Measurements from ENCODE around the gene NOL12.
"Not testable (repeated sequence)": the region's sequence is repeated elsewhere in the genome, so short reads cannot be mapped to it uniquely, and the experiment has no call there.

NOL12 gene, protein sequence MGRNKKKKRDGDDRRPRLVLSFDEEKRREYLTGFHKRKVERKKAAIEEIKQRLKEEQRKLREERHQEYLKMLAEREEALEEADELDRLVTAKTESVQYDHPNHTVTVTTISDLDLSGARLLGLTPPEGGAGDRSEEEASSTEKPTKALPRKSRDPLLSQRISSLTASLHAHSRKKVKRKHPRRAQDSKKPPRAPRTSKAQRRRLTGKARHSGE

DNA sequence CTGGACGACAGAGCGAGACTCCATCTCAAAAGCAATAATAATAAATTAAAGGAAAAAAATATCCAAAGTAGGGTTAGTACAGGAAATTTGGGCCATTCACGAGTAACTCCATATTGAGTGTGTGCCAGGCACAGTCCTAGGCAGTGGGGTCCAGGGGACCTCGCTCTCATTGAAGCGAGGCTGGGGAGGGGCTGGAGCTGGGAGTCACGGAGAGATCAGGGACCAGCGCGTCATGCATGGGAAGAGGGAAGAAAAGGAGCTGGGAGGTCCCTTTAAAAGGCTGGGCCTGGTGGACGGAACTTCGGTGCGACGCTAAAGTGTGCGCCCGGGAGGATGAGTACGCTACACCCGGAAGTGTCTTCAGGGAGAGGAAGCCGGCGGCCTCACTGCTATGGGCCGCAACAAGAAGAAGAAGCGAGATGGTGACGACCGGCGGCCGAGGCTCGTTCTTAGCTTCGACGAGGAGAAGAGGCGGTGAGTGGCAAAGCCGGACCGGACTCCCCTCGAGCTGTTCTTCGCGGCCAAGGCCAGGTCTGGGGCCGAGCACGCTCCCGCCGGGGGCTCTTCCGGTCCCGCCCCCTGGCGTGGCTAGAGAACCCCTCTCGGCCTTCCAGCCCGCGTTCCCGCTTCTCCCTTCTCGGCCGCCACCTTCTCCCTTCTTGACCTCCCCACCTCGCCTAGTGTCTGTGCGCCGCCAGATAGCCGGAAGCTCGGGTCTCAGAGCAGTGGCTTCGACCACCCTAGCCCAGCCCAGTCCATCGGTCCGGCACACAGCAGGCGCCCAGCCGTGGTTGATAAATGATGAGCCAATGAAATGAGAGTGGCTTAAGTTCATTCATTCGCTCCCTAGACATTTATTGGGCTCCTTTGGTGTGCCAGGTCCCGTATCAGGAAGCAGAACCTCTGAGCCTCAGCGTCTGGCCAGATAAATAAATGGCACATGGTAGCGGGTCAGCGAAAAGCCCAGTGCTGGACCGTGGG, at the start of gene NOL12:
Gene NOL12 (plus strand): TSS at position 342 of the 981 bp plus-strand sequence. CDS start 50 bp downstream, at position 392.
- FAIRE-seq, result no peak

DNA sequence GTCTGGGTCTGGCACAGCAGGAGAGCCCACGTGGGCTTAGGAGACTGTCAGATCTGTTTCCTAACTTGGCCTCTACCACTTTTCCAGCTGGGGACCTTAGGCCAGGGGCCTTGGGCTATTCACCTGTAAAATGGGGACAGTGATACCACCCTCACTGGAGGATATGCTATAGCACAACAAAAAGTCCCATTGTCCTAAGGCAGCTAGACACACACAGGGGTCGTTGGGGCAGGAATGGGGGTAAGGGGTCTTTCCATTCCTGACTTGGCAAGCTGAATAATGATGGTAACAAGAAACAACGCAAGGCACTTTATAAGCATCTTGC, 49.2 kb upstream of the NOL12 start:
- no peak for FAIRE-seq

DNA sequence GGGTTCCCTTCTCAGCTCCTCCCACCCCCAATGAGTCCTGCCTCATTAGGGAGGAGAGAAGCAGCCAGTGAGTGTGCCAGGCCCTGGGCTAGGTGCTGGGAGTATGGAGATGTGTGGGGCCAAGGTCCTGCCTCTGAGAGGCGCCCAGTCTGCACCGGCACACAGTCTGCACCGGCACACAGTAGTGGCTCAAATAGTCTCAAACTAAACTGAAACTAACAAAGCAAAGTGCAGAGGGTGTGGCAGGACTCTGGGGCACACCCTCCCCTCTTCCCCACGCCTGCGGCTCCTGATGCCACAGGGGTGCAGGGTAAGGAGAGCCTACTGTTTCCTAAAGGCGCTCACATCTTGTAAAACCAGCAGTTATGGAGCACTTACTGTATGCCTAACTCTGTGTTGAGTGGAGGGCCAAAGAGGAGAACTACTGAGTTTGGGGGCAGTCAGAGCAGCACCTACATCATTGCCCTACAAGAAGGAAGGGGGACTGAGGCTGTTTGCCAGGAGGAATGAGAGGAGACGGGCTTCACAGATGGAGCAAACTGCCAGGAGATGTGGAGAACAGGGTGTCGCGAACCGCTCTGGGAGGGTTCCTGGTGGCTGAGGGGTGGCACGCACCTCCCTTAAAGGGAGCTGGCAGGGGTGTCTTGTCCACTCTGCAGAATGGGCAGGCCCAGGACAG, 47.6 kb upstream of the NOL12 start:
- FAIRE-seq, result no peak

DNA sequence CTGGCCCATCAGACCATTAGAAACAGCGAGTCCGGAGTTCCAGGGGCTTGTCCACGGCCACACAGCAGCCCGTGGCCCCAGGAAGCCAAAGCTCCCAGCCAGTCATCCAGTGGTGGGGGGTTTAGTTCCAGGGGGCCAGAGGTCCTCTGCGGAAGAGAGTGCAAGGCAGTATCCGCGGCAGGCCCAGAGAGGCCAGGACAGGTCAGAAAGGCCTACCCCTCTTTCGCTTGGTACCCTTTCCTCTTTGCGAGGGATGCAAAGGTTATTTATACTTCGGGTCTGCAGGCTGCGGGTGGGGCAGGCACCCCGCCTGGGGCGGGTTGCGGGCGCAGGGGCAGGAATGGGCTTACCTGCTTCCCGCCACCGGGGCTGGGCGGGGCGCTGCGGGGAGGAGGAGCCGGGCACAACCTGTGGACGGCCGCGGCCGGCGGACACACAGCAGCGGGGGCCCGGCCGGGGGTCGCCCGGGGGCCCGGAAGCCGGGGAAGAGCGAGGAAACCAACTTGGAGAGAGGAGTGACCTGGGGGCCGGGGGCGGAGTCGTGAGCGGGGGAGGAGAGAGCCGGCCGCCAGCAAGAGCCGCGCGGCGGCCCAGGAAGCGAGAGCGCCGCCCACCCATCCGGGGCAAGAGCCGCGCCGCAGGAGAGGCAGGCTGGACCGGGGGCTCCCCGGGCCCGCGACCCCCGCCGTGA, 46.9 kb upstream of the NOL12 start, which contains the start of gene SH3BP1:
Gene SH3BP1 (plus strand): TSS at position 600 of the 691 bp plus-strand sequence. CDS start 119 bp downstream, outside the sequence.
- no peak for FAIRE-seq

DNA sequence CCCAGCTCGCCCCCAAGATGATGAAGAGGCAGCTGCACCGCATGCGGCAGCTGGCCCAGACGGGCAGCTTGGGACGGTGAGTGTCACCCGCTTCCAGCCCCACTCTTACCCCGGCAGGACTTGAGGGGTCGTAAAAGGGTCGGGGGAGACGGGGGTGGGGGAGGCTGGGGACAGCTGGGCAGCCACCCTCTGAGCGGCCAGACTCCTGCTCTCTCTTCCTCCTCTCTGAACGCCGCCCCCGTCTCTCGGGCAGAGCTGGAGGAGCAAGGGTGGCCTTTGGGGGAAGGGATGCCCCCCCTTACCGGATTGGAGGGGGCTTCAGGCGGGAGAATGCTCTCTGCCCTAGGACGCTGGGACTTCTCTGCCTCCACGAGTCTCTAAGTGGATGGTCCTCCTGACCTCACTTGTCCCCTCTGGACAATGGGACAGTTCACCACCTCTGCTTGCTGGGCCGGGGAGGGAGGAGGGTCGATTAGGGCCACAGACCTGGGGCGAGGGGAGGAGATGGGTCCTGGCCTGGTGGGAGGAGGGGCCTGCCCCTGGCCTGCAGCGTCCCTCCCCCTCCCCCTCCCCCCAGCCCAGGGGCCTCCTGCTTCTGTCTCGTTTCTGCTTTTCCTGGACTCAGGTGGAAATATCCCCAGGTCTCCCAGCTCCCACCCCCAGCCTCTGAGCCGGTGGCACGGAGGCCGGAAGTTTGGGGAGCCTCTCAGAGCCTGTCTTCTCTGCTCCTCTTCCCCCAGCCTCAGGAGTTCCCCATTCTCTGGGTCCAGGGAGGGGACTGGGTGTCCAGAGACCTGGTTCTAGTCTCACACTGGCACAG, 46.2 kb upstream of the NOL12 start:
- no peak for FAIRE-seq

DNA sequence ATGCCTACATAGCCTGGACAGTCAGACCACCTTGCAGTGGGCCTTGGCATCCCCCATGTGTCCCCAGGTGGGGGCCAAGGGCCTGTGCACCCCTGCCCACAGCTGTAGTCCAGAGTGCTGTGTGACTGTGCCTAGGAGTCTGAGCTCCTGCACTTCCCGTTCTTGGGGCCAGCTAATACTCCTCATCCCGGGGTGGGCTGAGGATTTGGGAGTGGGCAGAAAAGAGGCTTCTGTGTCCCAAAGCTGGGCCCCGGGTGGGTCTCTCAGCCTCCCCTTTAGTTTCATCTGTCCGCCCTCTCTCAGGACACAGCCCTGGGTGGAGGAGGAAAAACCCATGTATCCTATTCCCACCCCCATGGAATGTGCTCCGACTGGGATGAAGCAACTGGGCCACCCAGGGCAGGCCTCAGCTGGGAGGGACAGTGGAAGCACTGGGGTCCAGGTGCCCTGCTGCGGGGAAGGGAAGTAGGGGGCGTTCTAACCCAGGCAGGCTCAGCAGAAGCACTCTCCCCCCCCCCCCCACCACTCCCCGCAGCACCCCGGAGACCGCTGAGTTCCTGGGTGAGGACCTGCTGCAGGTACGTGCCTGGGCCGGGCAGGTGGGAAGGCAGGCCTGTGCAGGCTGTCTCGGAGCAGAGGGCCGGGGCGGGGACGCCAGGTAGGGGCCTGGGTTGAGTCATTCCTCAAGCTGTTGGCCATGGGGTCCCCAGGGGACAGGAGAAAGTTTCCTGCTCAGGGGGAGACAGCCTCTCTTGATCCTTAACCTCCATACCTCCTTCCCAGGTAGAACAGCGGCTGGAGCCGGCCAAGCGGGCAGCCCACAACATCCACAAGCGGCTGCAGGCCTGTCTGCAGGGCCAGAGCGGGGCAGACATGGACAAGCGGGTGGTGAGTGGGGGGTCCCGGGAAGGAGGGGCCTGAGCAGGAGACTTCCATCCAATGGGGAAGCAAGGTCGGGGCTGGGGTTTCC, 45.3 kb upstream of the NOL12 start:
- no peak for FAIRE-seq

DNA sequence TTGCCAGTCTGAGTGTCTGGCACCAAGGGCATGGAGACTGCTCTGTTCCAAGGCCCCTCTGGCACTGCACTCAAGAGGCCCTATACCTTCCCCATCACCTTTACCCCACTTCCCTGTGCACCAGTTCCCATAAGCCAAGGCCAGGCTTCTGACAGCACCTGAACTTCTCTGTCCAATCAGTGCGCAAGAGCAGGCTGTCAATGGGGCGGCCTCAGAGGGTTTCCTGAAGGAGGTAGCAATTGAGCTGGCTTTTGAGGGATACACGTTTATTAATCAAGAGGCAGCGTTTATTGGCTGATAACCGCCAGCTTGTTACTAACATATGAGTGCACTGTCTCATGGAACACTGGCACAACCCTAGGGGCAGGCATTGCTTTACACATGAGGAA, 44.6 kb upstream of the NOL12 start:
- no peak for FAIRE-seq

DNA sequence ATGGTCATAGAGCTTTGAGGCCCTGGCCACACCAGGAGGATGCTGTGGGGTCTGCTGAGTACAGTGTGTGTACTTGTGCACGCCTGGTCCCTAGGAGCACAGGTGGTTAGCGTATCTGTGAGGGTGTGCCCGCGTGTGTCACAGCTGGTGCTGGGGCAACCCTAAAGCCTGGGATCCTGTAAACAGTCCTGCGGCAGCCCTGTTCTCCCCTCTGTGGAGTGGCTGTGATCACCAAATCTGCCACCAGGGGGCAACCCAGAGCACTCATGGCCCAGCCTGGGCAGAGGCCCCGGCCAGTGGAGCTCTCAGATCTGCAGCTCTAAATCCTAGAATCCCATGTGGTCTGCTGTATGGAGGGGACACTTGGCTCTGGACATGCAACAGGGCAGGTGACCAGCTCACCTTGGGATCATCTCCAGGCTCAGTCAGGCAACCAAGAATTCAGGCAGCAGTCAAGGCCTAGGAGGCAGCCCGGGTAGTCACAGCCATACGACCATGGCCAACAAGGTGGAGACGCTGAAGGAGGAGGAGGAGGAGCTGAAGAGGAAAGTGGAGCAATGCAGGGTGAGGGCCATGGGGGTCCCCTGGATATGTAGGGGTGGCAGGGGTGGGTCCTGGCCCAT, 42.8 kb upstream of the NOL12 start:
- no peak for FAIRE-seq

DNA sequence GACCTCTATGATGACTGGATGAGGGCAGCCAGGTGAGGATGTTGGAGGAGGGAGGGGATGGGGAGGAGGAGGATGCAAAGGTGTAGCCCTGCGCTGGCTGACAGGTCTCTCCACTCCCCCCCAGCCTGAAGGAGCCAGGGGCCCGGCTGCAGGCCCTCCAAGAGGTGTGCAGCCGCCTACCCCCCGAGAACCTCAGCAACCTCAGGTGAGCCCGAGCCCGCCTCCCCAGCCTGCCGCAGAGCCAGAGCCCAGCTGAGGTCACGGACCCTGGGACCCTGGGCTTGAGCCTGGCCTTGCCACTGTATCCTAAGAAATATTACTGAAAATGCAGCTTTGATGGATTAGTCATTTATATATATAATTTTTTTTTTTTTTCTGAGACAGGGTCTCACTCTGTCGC, 38.8 kb upstream of the NOL12 start:
- FAIRE-seq, result no peak

DNA sequence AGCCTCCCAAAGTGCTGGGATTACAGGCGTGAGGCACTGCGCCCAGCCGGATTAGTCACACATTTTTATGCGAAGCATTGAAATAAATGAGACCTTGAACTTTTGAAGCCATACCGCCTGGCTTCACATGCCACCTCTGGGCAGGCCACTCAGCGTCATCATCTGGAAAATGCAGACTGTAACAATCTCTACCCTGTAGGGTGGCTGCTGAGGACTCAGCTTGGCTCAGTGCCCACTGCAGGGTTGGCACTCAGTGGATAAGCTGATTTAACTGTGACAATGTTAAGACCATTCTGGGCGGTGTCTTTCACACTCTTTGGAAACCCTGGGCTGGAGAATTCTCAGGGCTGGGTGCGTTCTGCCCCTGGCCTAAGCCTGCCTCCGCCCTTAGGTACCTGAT, 38.2 kb upstream of the NOL12 start:
- no peak for FAIRE-seq

DNA sequence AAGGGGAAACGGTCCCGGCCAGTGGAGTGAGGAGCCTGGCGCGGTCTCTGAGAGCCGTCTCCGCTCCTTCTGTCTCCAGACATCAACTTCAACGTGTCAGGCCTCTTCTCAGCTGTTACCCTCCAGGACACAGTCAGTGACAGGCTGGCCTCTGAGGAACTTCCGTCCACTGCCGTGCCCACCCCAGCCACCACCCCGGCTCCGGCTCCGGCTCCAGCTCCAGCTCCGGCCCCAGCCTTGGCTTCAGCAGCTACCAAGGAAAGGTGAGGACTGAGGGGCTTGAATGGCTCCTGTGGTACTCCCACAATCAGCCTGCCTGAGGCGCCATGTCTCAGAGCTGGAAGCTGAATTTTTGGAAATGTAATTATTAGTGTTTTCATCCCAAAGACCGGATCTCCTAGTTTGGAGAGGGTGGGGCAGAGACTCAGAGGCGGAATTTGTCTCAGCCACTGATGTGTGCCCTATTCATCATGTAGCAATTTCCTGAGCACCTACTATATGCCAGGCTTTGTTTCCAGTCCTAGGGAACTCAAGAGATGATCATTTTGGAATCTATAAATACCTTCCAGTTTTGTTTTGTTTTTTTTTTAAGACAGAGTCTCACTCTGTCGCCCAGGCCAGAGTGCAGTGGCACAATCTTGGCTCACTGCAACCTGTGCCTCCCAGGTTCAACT, 35.5 kb upstream of the NOL12 start:
- FAIRE-seq, result no peak

DNA sequence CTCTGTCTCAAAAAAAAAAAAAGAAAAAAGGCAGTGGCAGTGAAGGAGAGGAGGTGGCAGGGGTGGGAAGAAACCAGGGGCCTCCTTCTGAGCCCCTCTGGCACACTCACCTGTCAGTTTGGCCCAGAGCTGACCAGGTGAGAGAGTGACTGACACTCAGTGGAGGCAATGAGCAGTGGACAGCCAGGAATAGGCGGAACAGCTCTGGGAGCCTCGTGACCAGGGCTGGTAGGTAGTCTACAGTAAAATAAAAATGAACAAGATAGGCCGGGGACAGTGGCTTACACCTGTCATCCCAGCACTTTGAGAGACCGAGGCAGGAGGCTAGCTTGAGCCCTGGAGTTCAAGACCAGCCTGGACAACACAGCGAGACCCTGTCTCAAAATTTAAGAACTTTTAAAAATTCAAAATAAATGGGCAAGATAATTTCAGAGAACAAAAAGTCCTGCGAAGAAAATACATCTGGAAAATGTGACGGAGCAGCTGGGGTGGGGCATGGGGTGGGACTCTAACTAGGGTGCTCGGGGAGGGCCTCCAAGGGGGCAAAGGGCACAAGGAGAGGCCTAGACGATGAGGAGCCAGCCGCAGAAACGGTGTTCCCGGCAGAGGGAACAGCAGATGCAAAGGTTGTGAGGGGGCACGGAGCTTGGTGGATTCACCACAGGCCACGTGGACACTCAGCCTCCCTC, 31.4 kb upstream of the NOL12 start:
- FAIRE-seq, result no peak

DNA sequence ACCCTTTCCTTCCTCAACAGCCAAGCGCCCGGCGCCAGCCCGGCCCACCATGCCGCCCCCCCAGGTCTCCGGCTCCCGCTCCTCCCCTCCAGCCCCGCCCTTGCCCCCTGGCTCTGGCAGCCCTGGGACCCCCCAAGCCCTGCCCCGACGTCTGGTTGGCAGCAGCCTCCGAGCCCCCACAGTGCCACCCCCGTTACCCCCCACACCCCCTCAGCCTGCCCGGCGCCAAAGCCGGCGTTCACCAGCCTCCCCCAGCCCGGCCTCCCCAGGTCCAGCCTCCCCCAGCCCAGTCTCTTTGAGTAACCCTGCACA, 30.9 kb upstream of the NOL12 start:
- FAIRE-seq, result no peak

DNA sequence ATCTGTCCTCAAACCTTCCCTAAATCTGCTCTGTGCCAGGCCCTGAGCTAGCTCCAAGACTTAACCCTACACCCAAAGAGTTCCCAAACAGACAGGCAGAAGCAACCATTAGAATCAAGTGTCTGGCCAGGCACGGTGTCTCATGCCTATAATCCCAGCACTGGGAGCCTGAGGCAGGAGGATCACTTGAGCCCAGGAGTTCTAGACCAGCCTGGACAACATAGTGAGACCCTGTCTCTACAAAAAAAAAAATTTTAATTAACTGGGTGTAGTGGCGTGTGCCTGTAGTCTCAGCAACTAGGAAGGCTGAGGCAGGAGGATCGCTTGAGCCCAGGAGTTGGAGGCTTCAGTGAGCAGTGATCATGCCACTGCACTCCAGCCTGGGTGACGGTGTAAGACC, 29.6 kb upstream of the NOL12 start:
- not testable (repeated sequence) for FAIRE-seq

DNA sequence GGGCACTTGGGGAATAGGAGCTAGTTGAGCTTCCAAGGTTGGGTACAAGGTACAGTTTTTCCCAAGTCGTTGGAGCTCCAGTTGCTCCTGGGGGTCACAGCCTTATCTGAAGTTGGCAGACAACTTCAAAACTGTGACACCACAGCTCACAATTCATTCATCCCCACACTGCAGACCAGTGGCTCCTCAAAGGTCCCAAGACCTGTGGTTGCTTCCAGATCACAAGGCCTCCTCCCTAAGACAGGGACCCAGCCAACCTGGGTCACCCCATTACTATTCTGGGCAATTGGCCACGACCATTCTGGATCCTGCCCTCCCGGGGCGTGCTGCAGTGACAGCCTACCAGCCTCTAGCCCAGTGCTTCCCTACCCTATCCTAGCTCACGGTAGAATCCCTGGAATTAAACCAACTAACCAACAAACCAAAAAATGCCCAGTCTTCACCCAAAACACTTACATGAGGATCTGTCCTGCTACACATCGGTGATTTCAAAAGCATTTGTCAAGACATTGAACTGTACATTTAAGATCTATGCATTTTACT, 28.5 kb upstream of the NOL12 start:
- no peak for FAIRE-seq

DNA sequence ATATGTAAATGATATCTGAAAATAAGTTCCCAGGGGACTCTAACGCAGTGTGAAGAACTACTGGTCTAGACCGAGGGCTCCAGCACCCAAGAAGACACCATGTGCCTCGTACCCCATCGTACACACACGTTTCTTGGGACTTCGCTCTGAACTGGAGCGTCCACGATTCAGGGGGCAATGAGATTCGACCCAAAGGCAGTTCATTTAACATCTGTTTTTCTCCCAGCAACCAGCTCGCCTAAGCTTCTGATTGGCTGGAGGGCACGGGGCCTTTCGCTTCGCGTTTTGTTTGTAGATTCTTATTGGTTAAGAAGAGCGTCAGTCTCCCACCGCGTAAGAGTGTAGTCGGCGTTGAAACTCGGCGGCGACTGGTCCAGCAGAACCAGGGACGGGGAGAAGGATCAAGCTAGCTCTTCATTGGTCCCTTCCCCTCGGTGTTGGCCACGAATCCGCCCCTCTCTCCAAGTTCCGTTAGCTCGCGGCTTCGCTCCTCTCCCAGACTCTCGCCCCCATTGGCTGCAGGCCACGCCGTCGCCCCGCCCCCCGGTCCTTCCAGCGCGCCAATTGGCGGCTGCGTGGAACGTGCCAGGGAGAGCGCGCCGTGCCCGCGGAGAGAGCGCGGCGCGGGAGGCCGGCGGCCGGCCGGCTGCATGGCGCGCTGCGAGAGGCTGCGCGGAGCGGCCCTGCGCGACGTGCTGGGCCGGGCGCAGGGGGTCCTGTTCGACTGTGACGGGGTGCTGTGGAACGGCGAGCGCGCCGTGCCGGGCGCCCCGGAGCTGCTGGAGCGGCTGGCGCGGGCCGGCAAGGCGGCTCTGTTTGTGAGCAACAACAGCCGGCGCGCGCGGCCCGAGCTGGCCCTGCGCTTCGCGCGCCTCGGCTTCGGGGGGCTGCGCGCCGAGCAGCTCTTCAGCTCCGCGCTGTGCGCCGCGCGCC, 27.7 kb upstream of the NOL12 start, which contains the start of gene PDXP:
Gene PDXP (plus strand): TSS at position 591 of the 933 bp plus-strand sequence. CDS start 60 bp downstream, at position 651.
- peak; percentile 98 for FAIRE-seq

DNA sequence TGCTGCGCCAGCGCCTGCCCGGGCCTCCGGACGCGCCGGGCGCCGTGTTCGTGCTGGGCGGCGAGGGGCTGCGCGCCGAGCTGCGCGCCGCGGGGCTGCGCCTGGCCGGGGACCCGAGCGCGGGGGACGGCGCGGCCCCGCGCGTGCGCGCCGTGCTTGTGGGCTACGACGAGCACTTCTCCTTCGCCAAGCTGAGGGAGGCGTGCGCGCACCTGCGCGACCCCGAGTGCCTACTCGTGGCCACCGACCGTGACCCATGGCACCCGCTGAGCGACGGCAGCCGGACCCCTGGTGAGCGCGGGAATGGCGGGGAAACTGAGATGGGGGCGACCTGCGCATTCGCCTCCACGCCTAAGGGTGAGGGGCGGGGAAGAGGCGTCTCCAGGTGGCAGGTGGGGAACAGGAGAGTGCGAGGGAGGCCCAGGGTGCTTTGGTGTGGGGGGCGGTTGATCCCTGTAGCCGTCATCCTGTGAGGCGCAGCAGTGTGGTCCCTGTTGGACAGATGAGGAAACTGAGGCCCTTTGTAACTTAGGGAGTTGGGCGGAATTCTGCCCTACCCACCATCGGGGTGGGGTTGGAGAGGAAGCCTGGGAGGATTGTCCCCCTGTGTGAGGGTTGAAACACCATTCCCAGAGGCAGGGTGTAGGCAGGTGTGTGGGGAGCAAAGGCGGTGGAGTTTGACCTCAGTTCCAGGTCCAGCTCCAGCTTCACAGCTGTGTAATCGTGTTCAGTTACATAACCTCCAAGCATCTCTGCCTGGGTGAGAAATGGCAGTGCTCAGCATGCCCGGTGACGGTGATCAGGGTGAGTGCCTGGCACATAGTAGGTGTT, 26.9 kb upstream of the NOL12 start:
- FAIRE-seq, result no peak

All from islet of Langerhans (tissue), 1 donor.